Uterus (tissue), 2 donors: Measurements from ENCODE around the gene ST3GAL6.

ENCODE experiments used
- CTCF ChIP-seq, 4 experiments: fragments of 200-600 bp in 2 of 4; fragments of 450-650 bp in 2 of 4; sonication (generic) in 2 of 4; IDR thresholded peaks; one replicate each; pipeline ENCODE4 v1.5.1; 2016 to 2019; ENCODE audit warnings: antibody characterized with exemption in 4 of 4, mild to moderate bottlenecking in 2 of 4, moderate library complexity in 1 of 4
- POLR2A ChIP-seq, 2 donors: fragments of 450-650 bp; IDR thresholded peaks; one replicate each; pipeline ENCODE4 v1.6.1; 2016; ENCODE audit warnings: antibody characterized with exemption in 2 of 2, mild to moderate bottlenecking in 1 of 2, moderate library complexity in 1 of 2

- TF ChIP-seq CTCF (IDR thresholded peaks at IDR 0.05) (no peak), POLR2A (IDR thresholded peaks at IDR 0.05) (no peak)
Observed at GRCh38 chr3:98786364-98787006, 23.3 kb downstream of the ST3GAL6 start.
